NB4 (cell line): ENCODE data around the gene TRAM2.

ENCODE experiments used
- CTCF ChIP-seq: IDR thresholded peaks from one replicate; pipeline ENCODE4 v1.5.1; 2012; ENCODE audit warnings: low read depth, low read length
- POLR2A ChIP-seq: IDR thresholded peaks from 2 replicates; pipeline ENCODE4 v1.6.1; 2011; ENCODE audit warnings: mild to moderate bottlenecking; ENCODE audit not compliant: insufficient read length; ENCODE audit errors: extremely low read depth

- TF ChIP-seq POLR2A = no peak
- TF ChIP-seq CTCF = no peak
These were observed 50.2 kb downstream of the TRAM2 start for GRCh38 chr6:52526634-52527033.
